H1 (cell line): ENCODE results near the gene NSA2. TPM values are rescaled to one million over a fixed set of nuclear protein-coding genes. Genes with fewer than 3 reads are reported as not detected.

ENCODE experiments used
- CTCF ChIA-PET: fragments of 300-600 bp; sonication (Branson Sonifier 250); formaldehyde crosslinking; loops from one replicate; lab custom pipeline; 2021; ENCODE audit not compliant: partially characterized antibody; lab: Charles Lee
- POLR2A ChIA-PET: fragments of 300-600 bp; sonication (Branson Sonifier 250); formaldehyde crosslinking; loops from one replicate; lab custom pipeline; 2021; ENCODE audit warnings: inconsistent platforms; ENCODE audit not compliant: partially characterized antibody; lab: Charles Lee
- DNase-seq, 2 experiments: peaks; one replicate each; pipeline versions ENCODE4 v3.0.0 to v3.0.0-alpha.2; 2010 to 2022; ENCODE audit warnings: low spot score in 2 of 2, low read depth in 1 of 2, mixed read lengths in 1 of 2
- FAIRE-seq: peaks from 2 replicates; lab custom pipeline; 2011; peaks lifted over from hg19 to GRCh38; lab: Jason Lieb, UNC
- H2AFZ ChIP-seq: 2 replicates; pipeline ENCODE4 v1.8.1; 2012; ENCODE audit warnings: low read length, inconsistent platforms
- H2AK5ac ChIP-seq: 2 replicates; pipeline ENCODE4 v1.6.1; 2013; ENCODE audit warnings: low read depth, low read length
- H2BK120ac ChIP-seq: replicated peaks from 2 replicates; pipeline ENCODE3; 2013; ENCODE audit warnings: low read depth, low read length, inconsistent platforms
- H2BK12ac ChIP-seq: 2 replicates; pipeline ENCODE4 v1.6.1; 2013; ENCODE audit warnings: low read depth, low read length
- H2BK15ac ChIP-seq: 2 replicates; pipeline ENCODE4 v1.6.1; 2013; ENCODE audit warnings: low read length
- H2BK20ac ChIP-seq: 2 replicates; pipeline ENCODE4 v1.6.1; 2013; ENCODE audit warnings: low read length
- H2BK5ac ChIP-seq: 2 replicates; pipeline ENCODE4 v1.6.1; 2013; ENCODE audit warnings: low read depth, low read length
- H3K14ac ChIP-seq: 2 replicates; pipeline ENCODE4 v1.6.1; 2013; ENCODE audit warnings: inconsistent platforms; ENCODE audit not compliant: insufficient read length
- H3K18ac ChIP-seq: 2 replicates; pipeline ENCODE4 v1.6.1; 2013; ENCODE audit warnings: low read length; ENCODE audit errors: extremely low read depth
- H3K23ac ChIP-seq: 2 replicates; pipeline ENCODE4 v1.6.1; 2013; ENCODE audit warnings: inconsistent platforms; ENCODE audit not compliant: insufficient read length
- H3K23me2 ChIP-seq: 2 replicates; pipeline ENCODE4 v1.6.1; 2013; ENCODE audit warnings: low read depth, low read length
- H3K27ac ChIP-seq: 2 replicates; pipeline ENCODE4 v1.6.1; 2011; ENCODE audit warnings: low read depth, low read length, inconsistent platforms
- H3K27me3 ChIP-seq, 4 experiments: replicated peaks in 1 of 4; 1 replicate in 1 of 4; 2 replicates in 3 of 4; pipeline versions ENCODE4 v1.6.1 to v1.8.1; 2011 to 2013; ENCODE audit warnings: low read length in 3 of 4, mild to moderate bottlenecking in 3 of 4, inconsistent platforms in 2 of 4, mixed read lengths in 2 of 4, moderate library complexity in 1 of 4; ENCODE audit not compliant: control insufficient read depth in 3 of 4, insufficient read depth in 3 of 4; ENCODE audit errors: extremely low read depth in 1 of 4
- H3K36me3 ChIP-seq, 4 experiments: 2 replicates each; pipeline versions ENCODE4 v1.6.1 to v1.8.1; 2011 to 2013; ENCODE audit warnings: mild to moderate bottlenecking in 4 of 4, low read length in 3 of 4, moderate library complexity in 2 of 4, control low read depth in 1 of 4, inconsistent platforms in 1 of 4; ENCODE audit not compliant: insufficient read depth in 4 of 4, control insufficient read depth in 2 of 4
- H3K4ac ChIP-seq: replicated peaks from 2 replicates; pipeline ENCODE3; 2013; ENCODE audit warnings: low read length, low read depth, mixed read lengths, inconsistent platforms; ENCODE audit not compliant: insufficient read length
- H3K4me1 ChIP-seq, 4 experiments: replicated peaks in 1 of 4; 1 replicate in 1 of 4; 2 replicates in 3 of 4; pipeline versions ENCODE4 v1.6.1 to v1.8.1; 2011 to 2013; ENCODE audit warnings: low read length in 3 of 4, inconsistent platforms in 2 of 4, mixed read lengths in 1 of 4; ENCODE audit not compliant: insufficient read depth in 4 of 4, control insufficient read depth in 3 of 4
- H3K4me2 ChIP-seq, 2 experiments: 2 replicates each; pipeline versions ENCODE4 v1.6.1 to v1.8.1; 2011 to 2013; ENCODE audit warnings: low read depth in 2 of 2, low read length in 2 of 2, control low read depth in 1 of 2, inconsistent platforms in 1 of 2, mild to moderate bottlenecking in 1 of 2; ENCODE audit not compliant: insufficient read depth in 1 of 2
- H3K4me3 ChIP-seq, 4 experiments: fragments of 200-600, 300-600 bp in 1 of 4; sonication (generic), shearing (Covaris generic), sonication (Bioruptor Twin) in 1 of 4; 2 replicates each; pipeline versions ENCODE4 v1.5.1 to v1.8.1; 2011 to 2016; ENCODE audit warnings: low read length in 4 of 4, low read depth in 3 of 4, control low read depth in 2 of 4, inconsistent platforms in 2 of 4, mild to moderate bottlenecking in 2 of 4, mixed read lengths in 1 of 4, moderate library complexity in 1 of 4; ENCODE audit not compliant: insufficient read depth in 2 of 4; ENCODE audit errors: extremely low read depth in 1 of 4
- H3K56ac ChIP-seq: replicated peaks from 2 replicates; pipeline ENCODE3; 2013; ENCODE audit warnings: low read depth, mild to moderate bottlenecking, mixed read lengths, low read length, inconsistent platforms; ENCODE audit not compliant: insufficient read length
- H3K79me1 ChIP-seq: 2 replicates; pipeline ENCODE4 v1.6.1; 2013; ENCODE audit warnings: low read depth, low read length, control low read depth
- H3K79me2 ChIP-seq, 2 experiments: 2 replicates each; pipeline versions ENCODE4 v1.6.1 to v1.8.1; 2012 to 2013; ENCODE audit warnings: low read length in 2 of 2, mild to moderate bottlenecking in 2 of 2, inconsistent platforms in 1 of 2; ENCODE audit not compliant: insufficient read depth in 2 of 2, control insufficient read depth in 1 of 2
- H3K9ac ChIP-seq, 4 experiments: replicated peaks in 1 of 4; 1 replicate in 1 of 4; 2 replicates in 3 of 4; pipeline versions ENCODE4 v1.6.1 to v1.8.1; 2011 to 2013; ENCODE audit warnings: low read depth in 3 of 4, low read length in 3 of 4, control low read depth in 2 of 4, mild to moderate bottlenecking in 2 of 4, moderate library complexity in 2 of 4, inconsistent platforms in 1 of 4; ENCODE audit errors: extremely low read depth in 1 of 4
- H3K9me3 ChIP-seq, 2 experiments: 2 replicates each; pipeline versions ENCODE4 v1.6.1 to v1.8.1; 2012 to 2013; ENCODE audit warnings: mild to moderate bottlenecking in 2 of 2, moderate library complexity in 2 of 2, control low read depth in 1 of 2, inconsistent platforms in 1 of 2, low read depth in 1 of 2, low read length in 1 of 2, mixed read lengths in 1 of 2; ENCODE audit not compliant: insufficient read depth in 2 of 2
- H4K20me1 ChIP-seq, 2 experiments: replicated peaks in 1 of 2; 2 replicates each; pipeline versions ENCODE3 to v1.8.1; 2011 to 2013; ENCODE audit warnings: inconsistent platforms in 2 of 2, low read length in 2 of 2, mild to moderate bottlenecking in 1 of 2; ENCODE audit not compliant: insufficient read depth in 2 of 2, control insufficient read depth in 1 of 2
- H4K5ac ChIP-seq: 2 replicates; pipeline ENCODE4 v1.6.1; 2013; ENCODE audit warnings: low read length, low read depth, mixed read lengths, inconsistent platforms; ENCODE audit not compliant: insufficient read length
- H4K8ac ChIP-seq: 2 replicates; pipeline ENCODE4 v1.8.0; 2013; ENCODE audit warnings: mild to moderate bottlenecking, moderate library complexity, low read length, inconsistent platforms; ENCODE audit not compliant: insufficient read depth; ENCODE audit errors: extremely low read depth
- H4K91ac ChIP-seq: replicated peaks from 2 replicates; pipeline ENCODE3; 2013; ENCODE audit warnings: low read length, mixed read lengths, inconsistent platforms; ENCODE audit not compliant: insufficient read length
- BCL11A ChIP-seq, 2 experiments: IDR thresholded peaks; one replicate each; pipeline ENCODE4 v1.6.1; 2011; ENCODE audit warnings: low read depth in 2 of 2, low read length in 2 of 2, mild to moderate bottlenecking in 2 of 2
- CEBPB ChIP-seq: IDR thresholded peaks from 2 replicates; pipeline ENCODE4 v1.6.1; 2012; ENCODE audit warnings: low read depth, low read length
- CHD1 ChIP-seq: IDR thresholded peaks from 2 replicates; pipeline ENCODE4 v1.6.1; 2012; ENCODE audit warnings: low read depth, low read length, improper control_type of control experiment
- EZH2 ChIP-seq: fragments of 200-600 bp; sonication (generic); IDR thresholded peaks from 2 replicates; pipeline ENCODE4 v1.7.1; 2012; ENCODE audit warnings: low read depth, mild to moderate bottlenecking, moderate library complexity, low read length, inconsistent platforms; ENCODE audit not compliant: severe bottlenecking
- HDAC6 ChIP-seq: IDR thresholded peaks from one replicate; pipeline ENCODE4 v1.7.1; 2012; ENCODE audit warnings: low read depth, mild to moderate bottlenecking, inconsistent platforms, low read length, moderate library complexity
- JUN ChIP-seq: IDR thresholded peaks from 2 replicates; pipeline ENCODE4 v1.6.1; 2011; ENCODE audit warnings: low read depth, mild to moderate bottlenecking, improper control_type of control experiment, low read length
- MAX ChIP-seq: IDR thresholded peaks from 2 replicates; pipeline ENCODE4 v1.6.1; 2012; ENCODE audit warnings: inconsistent platforms
- POLR2AphosphoS5 ChIP-seq: IDR thresholded peaks from 2 replicates; pipeline ENCODE4 v1.6.1; 2011; ENCODE audit warnings: low read depth, low read length
- SAP30 ChIP-seq: fragments of 300-600 bp; sonication (generic); IDR thresholded peaks from 2 replicates; pipeline ENCODE4 v1.7.1; 2012; ENCODE audit warnings: low read length, moderate library complexity, mild to moderate bottlenecking, inconsistent platforms; ENCODE audit not compliant: insufficient read depth, insufficient replicate concordance
- SIN3A ChIP-seq, 2 experiments: IDR thresholded peaks in 1 of 2; conservative IDR thresholded peaks in 1 of 2; 2 replicates each; pipeline ENCODE4 v1.6.1; 2011 to 2012; ENCODE audit warnings: low read length in 2 of 2, improper control_type of control experiment in 1 of 2, low read depth in 1 of 2, mild to moderate bottlenecking in 1 of 2
- YY1 ChIP-seq: IDR thresholded peaks from 2 replicates; pipeline ENCODE4 v1.6.1; 2011; ENCODE audit warnings: low read depth, mild to moderate bottlenecking, low read length
- WGBS, 2 experiments: shearing (Covaris generic) in 1 of 2; methylation state at CpG; one replicate each; pipeline versions ENCODE4 v1.1.6 to v1.1.7; 2013 to 2015; ENCODE audit warnings: low lambda C conversion rate in 2 of 2, mixed read lengths in 2 of 2, inconsistent platforms in 1 of 2, low coverage in 1 of 2, missing lambda C conversion rate in 1 of 2; ENCODE audit not compliant: insufficient replicate concordance in 2 of 2, insufficient coverage in 1 of 2, insufficient read length in 1 of 2; ENCODE audit errors: extremely low coverage in 1 of 2, missing lambda C conversion rate in 1 of 2; 5-methylcytosine and 5-hydroxymethylcytosine counted together
- polyA plus RNA-seq, 7 experiments: library from polyadenylated mRNA; depleted of rRNA in 3 of 7; stranded (reverse) in 5 of 7; unstranded in 2 of 7; fragments of >200 nt in 5 of 7; fragments of 200-250 nt in 2 of 7; gene quantifications; 1 replicate in 5 of 7; 2 replicates in 1 of 7; 4 replicates in 1 of 7; pipeline versions ENCODE4 v1.2.1 to v1.2.3, GENCODE V29; 2011 to 2013; ENCODE audit warnings: missing spikeins in 2 of 7, mixed read lengths in 2 of 7
- total RNA-seq: library from RNA; stranded (reverse); fragmentation: NEBNext Ultra II Directional; extraction: Animal tissue kit (Norgen Biotek cat#: 25700); gene quantifications from 2 replicates; pipeline ENCODE4 v1.2.1, GENCODE V29; 2021

Gene NSA2
- total and polyA plus RNA-seq, 2 of the 8 experiments (the other 6 are each of a cell fraction or from before 2014, with no cell fraction given): 17.0 to 68.7 TPM

GRCh38 chr5:74787424-74787823, 20.4 kb downstream of the NSA2 start:
- no peaks in the 10 kb centered on the region for H3K27me3 ChIP-seq
- no peak overlapping the region for H4K8ac ChIP-seq
- H3K18ac ChIP-seq: no peak overlapping the region
- H2BK120ac ChIP-seq: no peak overlapping the region
- no peak overlapping the region for H3K23ac ChIP-seq
- H4K91ac ChIP-seq: no peak overlapping the region
- H3K9ac ChIP-seq: no peak overlapping the region
- DNase-seq (no peak), FAIRE-seq (no peak)
- H3K4me3 ChIP-seq: no peak overlapping the region
- POLR2A ChIA-PET: interaction anchor here (0.6 to 0.8 kb wide), 2 partner anchors 30 to 48 kb away, joined by 3 read pairs; no protein-coding TSS in a partner anchor
- no peaks in the 10 kb centered on the region for H4K20me1 ChIP-seq
- no peaks in the 10 kb centered on the region; the same call in 1 of the 2 replicates for H3K79me1 ChIP-seq
- H2AFZ ChIP-seq: no peak overlapping the region
- H3K14ac ChIP-seq: no peak overlapping the region
- no peak overlapping the region for H3K56ac ChIP-seq
- H3K4me2 ChIP-seq: no peak overlapping the region
- H3K27ac ChIP-seq: no peak overlapping the region
- H2BK15ac ChIP-seq: no peak overlapping the region
- no peak overlapping the region for H2BK5ac ChIP-seq
- no peaks in the 10 kb centered on the region for H3K23me2 ChIP-seq
- no peak overlapping the region for H2BK12ac ChIP-seq
- H2BK20ac ChIP-seq: no peak overlapping the region
- no peaks in the 10 kb centered on the region for H3K9me3 ChIP-seq
- no peaks in the 10 kb centered on the region for H3K4me1 ChIP-seq
- CTCF ChIA-PET: interaction anchor here (1.1 to 1.4 kb wide), 5 partner anchors 21 to 157 kb away, joined by 3 to 4 read pairs (median 3); no protein-coding TSS in a partner anchor
- no peak overlapping the region for H2AK5ac ChIP-seq
- 98% methylated on average over 6 of the region's 6 CpGs; no CpG with 5 or more reads in 1 of the 2 experiments for WGBS, 2 experiments
- peaks cover 8 to 64% (median 34%) of the 10 kb centered on the region in 4 experiments for H3K36me3 ChIP-seq
- H4K5ac ChIP-seq: no peak overlapping the region
- no peaks in the 10 kb centered on the region for H3K79me2 ChIP-seq
- H3K4ac ChIP-seq: no peak overlapping the region
- no peak for TF ChIP-seq SAP30
- no peak for TF ChIP-seq SIN3A (conservative IDR thresholded peaks at IDR 0.05 in 1 of 2, IDR thresholded peaks at IDR 0.05 in 1 of 2; ENCODE audit: low read depth in 1 of 2, low read length in 2 of 2)
- no peak for TF ChIP-seq POLR2AphosphoS5
- no peak for TF ChIP-seq BCL11A (IDR thresholded peaks at IDR 0.05; ENCODE audit: low read depth in 2 of 2, low read length in 2 of 2)
- TF ChIP-seq EZH2: no peak
- TF ChIP-seq MAX: no peak
- TF ChIP-seq HDAC6: no peak
- no peak for TF ChIP-seq CHD1
- TF ChIP-seq YY1: no peak
- TF ChIP-seq CEBPB: no peak
- TF ChIP-seq JUN: no peak
